Measurements from ENCODE around the gene SLC25A13.

GRCh38 chr7:96312502-96312901, 9.4 kb downstream of the SLC25A13 start:
- TF ChIP-seq, protein P1, sequence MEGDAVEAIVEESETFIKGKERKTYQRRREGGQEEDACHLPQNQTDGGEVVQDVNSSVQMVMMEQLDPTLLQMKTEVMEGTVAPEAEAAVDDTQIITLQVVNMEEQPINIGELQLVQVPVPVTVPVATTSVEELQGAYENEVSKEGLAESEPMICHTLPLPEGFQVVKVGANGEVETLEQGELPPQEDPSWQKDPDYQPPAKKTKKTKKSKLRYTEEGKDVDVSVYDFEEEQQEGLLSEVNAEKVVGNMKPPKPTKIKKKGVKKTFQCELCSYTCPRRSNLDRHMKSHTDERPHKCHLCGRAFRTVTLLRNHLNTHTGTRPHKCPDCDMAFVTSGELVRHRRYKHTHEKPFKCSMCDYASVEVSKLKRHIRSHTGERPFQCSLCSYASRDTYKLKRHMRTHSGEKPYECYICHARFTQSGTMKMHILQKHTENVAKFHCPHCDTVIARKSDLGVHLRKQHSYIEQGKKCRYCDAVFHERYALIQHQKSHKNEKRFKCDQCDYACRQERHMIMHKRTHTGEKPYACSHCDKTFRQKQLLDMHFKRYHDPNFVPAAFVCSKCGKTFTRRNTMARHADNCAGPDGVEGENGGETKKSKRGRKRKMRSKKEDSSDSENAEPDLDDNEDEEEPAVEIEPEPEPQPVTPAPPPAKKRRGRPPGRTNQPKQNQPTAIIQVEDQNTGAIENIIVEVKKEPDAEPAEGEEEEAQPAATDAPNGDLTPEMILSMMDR (IDR thresholded peaks at IDR 0.05), result no peak
- TF ChIP-seq POLR2A (IDR thresholded peaks at IDR 0.05), result no peak
